HepG2 (cell line): ENCODE measurements around the gene ZNFX1. TPM values are rescaled to one million over a fixed set of nuclear protein-coding genes. Genes with fewer than 3 reads are reported as not detected.
A peak's percentile ranks its signal among the peaks of the same experiment; 100 is the strongest.

ENCODE experiments used
- ARID2 ChIP-seq: sonication (generic); formaldehyde crosslinking; IDR thresholded peaks from 2 replicates; pipeline ENCODE4 v1.8.1; 2022; ENCODE audit warnings: mild to moderate bottlenecking, missing genetic modification reagents, borderline replicate concordance
- KMT2B ChIP-seq: IDR thresholded peaks from 2 replicates; pipeline ENCODE4 v1.6.1; 2016; ENCODE audit warnings: missing genetic modification reagents, missing compliant biosample characterization
- NCOA2 ChIP-seq: sonication (generic); formaldehyde crosslinking; IDR thresholded peaks from 2 replicates; pipeline ENCODE4 v1.8.0; 2022; ENCODE audit warnings: inconsistent platforms
- SMYD3 ChIP-seq: sonication (generic); formaldehyde crosslinking; IDR thresholded peaks from 2 replicates; pipeline ENCODE4 v1.8.1; 2023; ENCODE audit warnings: mild to moderate bottlenecking, missing genetic modification reagents
- ZNF350 ChIP-seq: sonication (generic); formaldehyde crosslinking; IDR thresholded peaks from 2 replicates; pipeline ENCODE4 v1.4.0; 2020; ENCODE audit warnings: mild to moderate bottlenecking, low read depth, missing genetic modification reagents, borderline replicate concordance
- ZNF383 ChIP-seq: sonication (generic); formaldehyde crosslinking; IDR thresholded peaks from 2 replicates; pipeline ENCODE4 v1.4.0; 2020; ENCODE audit warnings: missing genetic modification reagents, mild to moderate bottlenecking, borderline replicate concordance
- ZNF720 ChIP-seq: sonication (generic); formaldehyde crosslinking; IDR thresholded peaks from 2 replicates; pipeline ENCODE4 v1.4.0; 2020; ENCODE audit warnings: missing genetic modification reagents
- ZNF780A ChIP-seq: sonication (generic); formaldehyde crosslinking; IDR thresholded peaks from 2 replicates; pipeline ENCODE4 v1.8.0; 2022; ENCODE audit warnings: mild to moderate bottlenecking, missing genetic modification reagents, moderate library complexity
- ZNF83 ChIP-seq: sonication (generic); formaldehyde crosslinking; IDR thresholded peaks from 2 replicates; pipeline ENCODE4 v1.4.0; 2020; ENCODE audit warnings: missing genetic modification reagents, mild to moderate bottlenecking, borderline replicate concordance
- polyA plus RNA-seq, 8 experiments: library from polyadenylated mRNA; depleted of rRNA in 3 of 8; stranded (reverse) in 7 of 8; unstranded in 1 of 8; fragments of >200 nt; fragmentation: Illumina TruSeq in 4 of 8; extraction: Trizol in 4 of 8; gene quantifications; 2 replicates each; pipeline versions ENCODE4 v1.2.1 to v1.2.3, GENCODE V29; 2011 to 2016; ENCODE audit warnings: low read depth in 4 of 8, missing spikeins in 1 of 8, mixed read lengths in 1 of 8; ENCODE audit not compliant: insufficient read depth in 1 of 8
- total RNA-seq, 5 experiments: library from RNA; depleted of rRNA; stranded (reverse); fragments of >200 nt; fragmentation: Illumina TruSeq; extraction: Trizol; gene quantifications; 2 replicates each; pipeline ENCODE4 v1.2.3, GENCODE V29; 2016; ENCODE audit warnings: low read depth in 1 of 5
- TF ChIP-seq, protein P1 (sequence below): sonication (generic); formaldehyde crosslinking; IDR thresholded peaks from 2 replicates; pipeline ENCODE4 v1.8.0; 2022; ENCODE audit warnings: missing genetic modification reagents, mild to moderate bottlenecking, borderline replicate concordance
- TF ChIP-seq, protein P2 (sequence below): sonication (generic); formaldehyde crosslinking; IDR thresholded peaks from 2 replicates; pipeline ENCODE4 v1.8.1; 2023; ENCODE audit warnings: missing genetic modification reagents, mild to moderate bottlenecking, borderline replicate concordance

Gene ZNFX1
- total and polyA plus RNA-seq, 2 of the 13 experiments (the other 11 are each of a cell fraction or from before 2014, with no cell fraction given) = 2.9 to 11.1 TPM

DNA sequence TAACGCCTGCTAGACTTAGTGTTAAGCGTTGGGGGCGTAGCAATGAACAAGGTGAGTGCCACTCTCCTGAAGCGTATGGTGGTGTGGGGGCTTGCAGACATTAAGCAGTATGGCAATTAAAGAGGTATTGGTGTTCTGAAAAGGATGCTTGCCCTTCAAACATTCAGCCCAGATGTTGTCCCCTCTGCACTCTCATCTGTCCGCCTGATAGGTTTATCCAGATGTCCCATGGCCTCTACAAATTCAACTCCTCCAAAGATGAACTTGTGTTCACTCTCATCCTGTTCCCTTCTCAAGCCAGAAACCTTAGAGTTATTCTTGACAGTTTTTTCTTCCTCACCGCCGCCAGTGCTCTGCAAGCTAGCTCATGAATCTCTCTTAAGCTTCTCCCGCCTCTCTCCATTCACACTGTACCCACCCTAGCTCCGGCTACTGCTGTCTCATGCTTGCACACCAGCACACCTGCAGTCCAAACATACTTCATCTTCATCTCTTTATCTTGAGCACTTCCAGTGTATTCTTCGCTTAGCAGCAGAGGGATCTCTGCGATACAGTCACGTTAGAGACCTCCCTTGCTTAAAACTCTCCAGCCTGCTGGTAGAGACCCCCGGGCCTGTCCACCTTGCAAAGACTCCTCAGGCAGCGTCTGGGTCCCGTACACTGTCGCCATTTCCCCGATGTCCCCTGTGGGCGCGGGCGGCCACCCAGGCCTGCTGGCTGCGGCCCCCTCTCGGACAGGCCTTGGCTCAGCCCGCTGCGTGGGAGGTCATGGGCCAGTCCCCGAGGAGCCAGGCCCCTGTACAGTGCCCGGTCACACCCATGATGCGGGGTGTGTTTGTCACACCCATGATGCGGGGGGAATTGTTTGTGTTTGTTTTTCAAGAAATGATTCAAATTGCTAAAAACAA is 57.7 kb downstream of the ZNFX1 start (continued):
- TF ChIP-seq ZNF83 (CRISPR knock-in tag) (no peak), KMT2B (no peak), ARID2 (CRISPR knock-in tag) (peak; percentile 81), ZNF383 (CRISPR knock-in tag) (no peak), SMYD3 (CRISPR knock-in tag) (no peak), NCOA2 (CRISPR knock-in tag) (no peak), ZNF350 (no peak), ZNF720 (CRISPR knock-in tag) (no peak), ZNF780A (CRISPR knock-in tag) (0 out of 2 replicates have a peak, but pooled peaks have one; percentile 13)
- TF ChIP-seq, protein P1, sequence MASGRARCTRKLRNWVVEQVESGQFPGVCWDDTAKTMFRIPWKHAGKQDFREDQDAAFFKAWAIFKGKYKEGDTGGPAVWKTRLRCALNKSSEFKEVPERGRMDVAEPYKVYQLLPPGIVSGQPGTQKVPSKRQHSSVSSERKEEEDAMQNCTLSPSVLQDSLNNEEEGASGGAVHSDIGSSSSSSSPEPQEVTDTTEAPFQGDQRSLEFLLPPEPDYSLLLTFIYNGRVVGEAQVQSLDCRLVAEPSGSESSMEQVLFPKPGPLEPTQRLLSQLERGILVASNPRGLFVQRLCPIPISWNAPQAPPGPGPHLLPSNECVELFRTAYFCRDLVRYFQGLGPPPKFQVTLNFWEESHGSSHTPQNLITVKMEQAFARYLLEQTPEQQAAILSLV (CRISPR knock-in tag) = 0 out of 2 replicates have a peak, but pooled peaks have one; percentile 5
- TF ChIP-seq, protein P2, sequence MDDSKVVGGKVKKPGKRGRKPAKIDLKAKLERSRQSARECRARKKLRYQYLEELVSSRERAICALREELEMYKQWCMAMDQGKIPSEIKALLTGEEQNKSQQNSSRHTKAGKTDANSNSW (CRISPR knock-in tag) = no peak
